Measurements from ENCODE around the gene MEGF6.
A peak's percentile ranks its signal among the peaks of the same experiment; 100 is the strongest.

MEGF6 gene

DNA sequence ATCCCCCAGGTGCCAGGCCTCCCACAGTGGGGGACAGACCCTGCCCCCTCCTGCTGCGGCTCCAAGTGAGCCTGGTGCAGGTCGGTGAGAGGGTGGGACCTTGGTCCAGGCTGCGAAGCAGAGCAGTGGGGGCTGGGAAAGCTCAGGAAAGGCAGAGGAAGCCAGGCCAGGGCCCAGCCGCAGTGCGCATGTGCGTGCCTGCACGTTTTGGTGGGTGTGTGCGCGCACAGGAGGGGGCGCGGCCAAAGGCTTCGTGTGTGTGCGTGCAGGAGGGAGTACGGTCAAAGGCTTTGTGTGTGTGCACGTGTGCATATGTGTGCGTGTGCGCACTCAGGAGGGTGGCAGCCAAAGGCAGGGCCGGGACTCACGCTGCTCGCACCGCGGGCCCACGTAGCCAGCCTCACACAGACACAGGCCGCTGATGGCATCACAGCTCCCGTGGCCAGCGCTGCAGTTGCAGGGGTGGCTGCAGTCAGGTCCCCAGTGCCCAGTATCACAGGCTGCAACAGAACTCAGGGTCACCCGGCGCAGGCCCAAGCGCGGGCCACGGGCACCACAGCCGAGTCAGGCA is 111.0 kb downstream of the MEGF6 start:
- no peak for DNase-seq

DNA sequence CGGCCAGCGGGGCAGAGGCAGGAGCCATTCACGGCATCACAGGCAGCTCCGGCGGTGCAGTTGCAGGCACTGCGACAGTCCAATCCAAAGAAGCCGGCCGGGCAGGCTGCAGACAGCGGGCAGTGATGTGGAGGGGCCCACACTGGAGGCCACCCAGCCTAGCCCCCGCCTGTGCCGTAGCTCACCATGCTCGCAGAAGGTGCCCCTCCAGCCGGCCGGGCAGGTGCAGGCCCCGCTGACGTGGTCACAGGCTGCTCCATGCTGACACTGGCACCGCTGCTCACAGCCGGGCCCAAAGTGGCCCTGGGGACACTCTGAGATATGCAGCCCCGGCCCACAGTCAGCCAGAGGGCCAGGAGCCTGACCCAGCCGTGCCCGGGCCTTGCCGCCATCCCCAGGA is 111.7 kb downstream of the MEGF6 start:
- no peak for DNase-seq

DNA sequence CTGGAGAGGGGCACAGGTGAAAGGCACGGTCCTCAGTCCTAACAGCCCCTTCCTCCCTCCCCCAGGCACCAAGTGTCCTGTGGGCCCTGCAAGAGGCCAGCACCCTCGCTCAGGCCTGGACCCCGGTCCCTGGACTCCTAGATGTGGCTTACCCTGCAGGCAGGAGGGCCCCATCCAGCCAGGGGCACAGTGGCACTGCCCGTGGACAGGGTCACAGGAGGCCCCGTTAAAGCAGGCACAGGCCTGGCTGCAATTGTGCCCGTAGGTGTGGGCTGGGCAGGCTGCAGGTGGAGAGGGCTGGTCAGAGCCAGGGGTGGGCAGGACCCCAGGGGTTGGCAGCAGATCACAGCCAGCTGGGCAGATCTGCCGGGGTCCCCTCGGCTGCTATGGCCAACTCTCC is 112.3 kb downstream of the MEGF6 start:
- no peak for DNase-seq

DNA sequence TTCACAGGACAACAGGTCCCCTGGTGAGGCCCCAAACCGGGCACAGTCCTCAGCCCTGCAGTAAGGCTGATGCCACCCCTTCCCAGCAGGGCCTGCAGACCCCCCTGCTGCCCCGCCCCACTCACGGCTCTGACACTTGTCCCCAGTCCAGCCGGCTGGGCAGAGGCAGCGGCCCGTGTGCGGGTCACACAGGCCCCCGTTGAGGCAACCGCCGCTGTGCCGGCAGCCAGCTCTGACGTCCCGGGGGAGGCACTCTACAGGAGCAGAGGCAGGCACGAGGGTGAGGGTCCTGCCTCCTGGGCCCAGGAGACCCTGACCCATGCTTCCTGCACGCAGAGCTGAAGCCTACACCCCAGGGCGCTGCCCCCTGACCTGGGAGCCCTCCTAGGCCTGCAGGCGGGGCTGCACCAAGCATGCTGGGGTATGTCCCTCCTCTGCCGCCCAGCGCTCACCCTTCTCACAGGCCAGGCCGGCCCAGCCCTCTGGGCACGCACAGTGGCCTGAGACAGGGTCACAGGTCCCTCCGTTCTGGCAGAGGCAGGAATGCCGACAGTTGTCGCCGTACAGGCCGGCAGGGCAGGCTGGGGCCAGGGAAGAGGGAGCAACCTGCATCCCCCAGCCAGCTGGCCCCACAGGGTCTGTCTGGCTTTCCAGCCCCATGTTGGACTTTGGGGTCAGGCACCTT is 112.9 kb downstream of the MEGF6 start:
- no peak for DNase-seq

DNA sequence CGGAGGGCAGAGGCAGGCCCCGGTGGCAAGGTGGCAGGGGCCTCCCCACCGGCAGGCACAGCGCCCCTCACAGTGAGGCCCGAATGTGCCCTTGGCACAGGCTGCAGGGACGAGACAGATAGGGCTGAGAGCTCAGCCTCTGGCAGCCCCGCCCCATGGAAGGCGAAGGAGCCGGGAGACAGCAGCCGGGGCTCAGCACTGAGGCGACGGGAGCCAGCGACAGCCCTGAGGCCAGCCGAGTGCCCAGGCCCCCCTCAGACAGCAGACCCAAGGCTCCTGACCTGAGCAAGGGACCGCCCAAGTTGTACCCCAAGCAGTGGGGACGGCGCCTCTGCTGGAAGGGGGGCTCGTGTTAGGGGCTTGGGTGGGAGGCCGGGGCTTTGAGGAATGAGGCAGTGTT is 113.8 kb downstream of the MEGF6 start:
- DNase-seq = no peak

DNA sequence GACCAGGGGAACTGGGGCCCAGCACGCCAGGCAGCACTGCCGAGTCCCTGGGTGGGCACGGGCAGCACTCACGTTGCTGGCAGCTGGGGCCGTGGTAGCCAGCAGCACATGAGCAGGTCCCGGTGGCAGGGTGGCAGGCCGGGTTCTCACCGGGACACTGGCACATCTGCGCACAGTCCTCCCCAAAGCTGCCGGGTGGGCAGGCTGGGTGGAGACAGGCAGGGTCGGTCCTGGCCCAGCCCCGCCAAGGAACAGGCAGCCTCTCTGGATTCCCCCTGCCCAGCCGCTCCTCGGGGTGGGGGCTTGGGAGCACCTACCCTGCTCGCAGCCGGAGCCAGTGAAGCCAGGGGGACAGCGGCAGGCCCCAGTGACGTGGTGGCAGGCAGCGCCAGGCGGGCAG is 114.4 kb downstream of the MEGF6 start:
- no peak for DNase-seq

DNA sequence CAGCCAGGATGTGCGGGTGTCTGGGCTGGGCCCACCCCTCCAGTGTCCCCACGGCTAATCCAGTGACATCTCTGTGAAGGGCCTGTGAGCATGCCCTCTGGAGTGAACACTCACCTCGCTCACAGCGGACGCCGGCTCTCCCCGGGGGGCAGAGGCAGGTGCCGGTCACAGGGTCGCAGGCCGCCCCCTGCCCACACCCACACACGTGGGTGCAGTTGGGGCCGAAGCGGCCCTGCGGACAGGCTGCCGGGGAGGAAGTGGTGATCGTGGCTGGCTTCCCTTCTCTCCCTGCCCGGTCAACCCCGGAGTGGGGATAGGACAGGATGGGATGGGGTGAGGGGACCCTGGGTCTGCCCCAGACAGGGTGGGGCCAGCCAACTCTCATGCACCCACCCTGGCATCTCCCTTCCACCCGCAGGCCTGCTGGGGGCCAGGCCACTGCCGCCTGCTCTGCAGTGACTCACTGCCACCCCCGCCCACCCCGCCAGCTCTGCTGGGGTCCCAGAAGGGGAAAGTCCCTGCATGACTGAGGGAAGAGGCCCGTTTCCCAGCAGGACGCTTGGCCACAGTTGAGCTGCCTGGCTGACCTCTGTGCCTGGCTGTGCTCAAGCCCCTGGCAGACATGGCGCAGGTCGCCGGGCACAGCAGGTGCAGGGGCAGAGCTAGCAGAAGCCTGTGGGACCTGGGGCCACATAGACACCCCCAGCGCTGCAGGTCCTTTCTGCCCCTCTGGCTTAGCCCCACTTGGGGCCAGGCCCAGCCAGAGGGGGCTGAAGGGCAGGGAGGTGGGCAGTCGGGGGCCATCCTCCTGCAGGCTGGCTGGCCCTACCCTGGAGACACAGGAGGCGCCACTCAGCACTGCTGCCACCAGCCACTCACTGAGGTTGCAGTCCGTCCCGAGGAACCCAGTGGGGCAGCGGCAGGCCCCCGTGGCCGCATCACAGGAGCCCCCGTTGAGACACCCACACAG is 115.2 kb downstream of the MEGF6 start:
- no peak for DNase-seq

DNA sequence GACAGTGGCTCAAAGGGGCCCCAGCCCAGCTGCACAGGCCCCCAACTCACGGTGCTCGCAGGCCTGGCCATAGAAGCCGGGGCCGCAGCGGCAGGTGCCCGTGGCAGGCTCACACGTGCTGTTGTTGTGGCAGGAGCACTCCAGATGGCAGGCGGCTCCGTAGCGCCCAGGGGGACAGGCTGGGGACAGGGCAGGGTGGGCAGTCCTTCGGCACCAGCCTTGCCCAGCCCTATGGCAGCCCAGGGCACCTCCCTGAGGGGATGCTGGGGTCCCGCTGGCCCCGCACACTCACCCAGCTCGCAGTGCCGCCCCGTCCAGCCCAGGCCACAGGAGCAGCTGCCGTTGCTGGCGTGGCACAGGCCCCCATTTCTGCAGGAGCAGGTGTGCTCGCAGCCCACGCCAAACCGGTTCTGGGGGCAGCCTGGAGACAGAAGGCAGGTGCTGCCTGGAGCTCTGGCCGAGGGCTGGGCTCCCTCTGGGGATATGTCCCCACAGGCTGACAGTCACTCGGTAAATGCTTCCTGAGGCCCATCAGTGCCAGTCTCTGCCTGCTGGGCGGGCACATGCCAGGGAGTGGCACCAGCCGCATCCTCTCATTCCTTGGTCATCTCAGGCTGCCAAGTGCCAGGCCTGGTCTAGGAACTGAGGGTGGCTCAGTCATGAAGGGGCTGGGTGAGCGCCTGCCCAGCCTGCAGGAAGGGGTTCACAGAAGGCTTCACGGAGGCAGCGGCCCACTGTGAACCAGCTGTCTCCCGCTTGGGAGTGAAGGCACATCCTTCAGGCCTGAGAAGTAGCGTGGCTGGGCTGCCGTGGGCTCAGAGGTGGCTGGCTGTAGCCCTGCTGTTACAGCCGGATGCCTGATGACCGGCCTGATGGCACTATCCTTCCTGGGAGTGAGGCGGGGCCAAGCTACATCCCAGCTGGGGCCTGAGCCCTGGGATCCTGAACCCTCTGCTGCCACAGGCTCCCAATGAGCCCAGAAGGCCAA is 116.7 kb downstream of the MEGF6 start:
- DNase-seq = peak; percentile 36

DNA sequence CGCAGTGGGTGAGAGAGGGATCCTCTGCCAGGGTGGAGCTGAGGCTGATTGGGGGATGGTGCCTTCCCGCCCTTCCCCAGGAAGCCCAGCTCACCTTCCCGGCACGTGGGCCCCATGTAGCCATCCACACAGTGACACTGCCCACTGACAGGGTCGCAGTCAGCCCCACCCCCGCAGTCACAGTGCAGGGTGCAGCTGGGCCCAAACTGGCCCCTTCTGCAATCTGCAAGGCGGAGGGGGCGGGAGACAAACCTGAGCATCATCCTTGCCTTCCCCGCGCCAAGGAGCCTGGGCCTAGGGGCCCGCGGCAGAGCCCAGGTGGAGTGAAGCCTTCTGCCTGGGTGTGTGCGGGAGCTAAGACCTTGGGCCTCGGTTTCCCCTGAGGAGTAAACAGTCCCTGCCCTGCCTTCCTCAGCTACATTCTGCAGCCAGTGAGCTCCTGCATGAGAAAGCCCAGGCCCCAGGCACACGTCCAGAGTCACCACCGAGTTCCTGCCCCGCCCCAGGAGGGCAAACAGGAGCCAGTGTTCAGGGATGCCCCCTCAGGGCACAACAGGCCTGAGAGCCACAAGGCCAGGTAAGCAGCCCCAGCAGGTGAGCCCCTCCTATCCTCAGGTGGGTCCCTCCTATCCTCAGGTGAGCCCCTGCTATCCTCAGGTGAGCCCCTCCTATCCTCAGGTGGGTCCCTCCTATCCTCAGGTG is 118.6 kb downstream of the MEGF6 start:
- DNase-seq = no peak

DNA sequence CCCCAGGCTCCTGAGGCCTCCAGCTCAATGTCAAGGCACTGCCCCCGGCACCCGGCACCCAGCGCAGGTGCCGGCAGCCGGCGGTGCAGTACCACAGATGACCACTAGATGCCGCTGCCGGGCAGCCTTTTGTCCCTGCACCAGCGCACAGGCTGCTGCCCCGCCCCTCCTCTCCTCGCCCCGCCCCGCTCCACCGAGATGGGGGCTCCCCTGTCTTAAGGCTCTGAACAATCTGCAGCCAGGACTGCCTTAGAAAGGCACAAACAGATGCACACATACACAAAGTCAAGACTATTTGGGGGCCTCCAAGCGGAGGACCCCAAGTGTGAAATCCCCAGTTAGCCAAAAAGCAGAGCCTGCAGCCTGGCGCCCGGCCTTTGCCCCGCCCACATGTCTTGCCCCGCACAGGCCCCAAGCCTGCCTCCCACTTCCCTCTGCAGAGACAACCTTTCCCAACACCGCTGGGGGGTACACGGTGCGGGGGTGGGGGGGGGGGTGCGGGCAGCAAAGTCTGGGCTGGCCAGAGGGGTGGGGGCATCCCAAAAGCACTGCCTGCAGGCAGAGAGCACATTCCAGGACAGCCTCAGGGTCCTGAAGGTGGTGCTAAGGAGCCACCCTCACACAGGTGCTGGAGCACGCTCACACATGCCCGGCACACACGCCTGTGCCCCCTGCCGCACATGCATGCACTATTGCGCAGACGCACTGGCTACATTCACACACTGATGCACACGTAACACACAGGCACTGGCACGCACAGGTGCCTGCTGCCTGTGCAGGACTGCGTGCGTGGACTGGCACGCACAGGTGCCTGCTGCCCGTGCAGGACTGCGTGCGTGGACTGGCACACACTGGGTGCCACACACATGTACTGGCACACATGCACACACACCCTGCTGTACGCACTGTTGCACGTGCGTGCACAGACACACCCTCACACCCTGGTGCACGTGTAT is 119.7 kb downstream of the MEGF6 start:
- DNase-seq = peak; percentile 63

DNA sequence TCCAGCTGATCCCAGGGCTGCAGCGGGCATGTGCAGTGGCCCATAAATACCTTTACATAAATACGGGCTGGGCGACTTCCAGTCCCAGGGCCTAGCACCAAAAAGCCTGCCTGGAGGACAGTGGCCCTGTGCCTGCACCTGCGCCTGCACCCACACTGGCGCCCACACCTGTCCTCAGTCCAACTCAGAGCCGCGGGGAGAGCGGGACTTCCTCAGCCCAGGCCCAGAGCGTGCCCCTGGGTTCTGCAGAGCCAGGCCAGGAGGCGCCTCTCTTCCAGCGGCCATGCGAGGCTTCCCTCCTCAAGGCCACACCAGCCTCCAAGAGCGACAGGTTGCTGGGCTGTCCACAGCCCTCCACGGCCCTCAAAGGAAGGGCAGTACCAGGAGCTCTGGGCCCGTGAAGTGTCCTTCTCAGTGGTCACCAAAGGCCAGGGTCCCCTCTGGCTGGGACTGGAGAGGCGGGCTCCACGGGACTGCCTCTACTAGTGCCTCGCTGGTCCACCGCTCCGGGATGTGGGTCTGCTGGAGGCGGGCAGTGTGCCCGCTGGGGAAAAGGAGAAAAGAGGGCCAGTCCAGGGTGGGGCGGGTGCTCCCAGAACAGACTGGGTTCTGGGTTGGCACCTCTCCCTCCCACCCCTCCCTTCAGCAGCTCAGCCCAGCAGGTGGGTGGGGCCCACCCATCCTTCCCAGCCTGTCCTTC is 121.1 kb downstream of the MEGF6 start:
- no peak for DNase-seq

DNA sequence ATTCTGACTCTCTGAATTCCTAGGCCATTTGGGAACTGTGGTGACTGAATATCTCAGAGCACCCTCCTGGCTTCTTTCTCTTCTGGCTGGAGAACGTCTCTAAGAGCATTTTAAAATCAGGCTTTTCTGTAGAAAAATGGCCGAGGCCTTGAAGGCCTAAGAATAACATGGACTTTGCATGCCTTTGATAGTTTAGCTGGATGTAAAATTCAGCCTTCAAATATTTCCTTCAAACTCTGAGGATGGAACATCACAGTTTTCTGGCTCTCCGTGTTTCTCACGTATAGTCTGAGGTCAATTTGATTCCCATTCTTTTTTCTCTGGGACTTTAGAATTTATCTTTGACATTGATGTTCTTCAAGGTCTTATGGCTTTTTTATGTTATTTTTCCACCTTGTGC is 122.9 kb downstream of the MEGF6 start:
- DNase-seq = no peak

DNA sequence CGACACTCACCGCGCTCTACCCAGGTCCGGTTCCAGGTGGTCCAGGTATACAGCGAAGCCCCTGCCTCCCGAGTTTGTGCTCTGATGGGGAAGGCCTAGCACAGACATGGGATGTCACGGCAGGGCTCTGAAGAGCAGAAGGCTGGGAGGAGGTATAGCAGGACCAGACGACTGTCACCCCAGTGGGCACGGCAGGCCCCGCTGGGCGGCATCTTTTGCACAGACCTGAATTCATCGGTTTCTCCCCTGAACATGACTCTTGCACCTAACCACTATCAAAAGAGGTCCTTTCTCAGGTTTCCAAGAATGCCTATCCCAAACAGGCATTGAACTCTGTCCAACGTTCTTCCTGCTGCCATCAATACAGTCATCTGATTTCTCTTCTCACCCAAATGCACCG is 126.3 kb downstream of the MEGF6 start:
- no peak for DNase-seq

DNA sequence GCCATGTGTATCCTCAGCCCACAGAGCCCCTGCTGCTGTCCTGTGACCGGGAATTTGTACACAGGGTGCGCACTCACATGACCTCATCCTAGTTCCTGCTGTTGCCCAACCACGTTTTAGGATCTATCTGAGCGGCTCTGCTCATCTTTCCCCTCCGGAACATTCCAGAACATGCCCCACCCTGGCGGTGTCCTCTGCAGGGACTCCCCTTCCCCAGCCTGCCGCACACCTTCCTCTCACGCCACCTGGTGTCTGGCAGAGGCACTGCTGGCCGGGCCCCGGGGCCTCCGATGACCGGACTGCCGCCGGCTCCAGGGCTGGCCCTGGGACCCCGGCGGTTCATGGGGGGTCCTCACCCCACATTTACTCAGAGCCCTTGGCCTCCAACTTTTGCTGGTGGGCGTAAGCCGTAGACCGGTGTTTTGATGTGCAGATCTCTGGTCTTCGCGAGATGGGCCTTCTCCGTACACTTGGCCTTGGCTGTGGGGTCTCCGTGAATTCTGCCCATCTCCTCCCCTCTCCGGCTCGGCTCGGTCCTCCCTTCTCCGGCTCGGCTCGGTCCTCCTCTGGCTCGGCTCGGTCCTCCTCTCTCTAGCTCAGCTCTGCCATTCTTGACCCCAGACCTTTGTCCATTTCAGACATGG is 127.4 kb downstream of the MEGF6 start:
- no peak for DNase-seq

DNA sequence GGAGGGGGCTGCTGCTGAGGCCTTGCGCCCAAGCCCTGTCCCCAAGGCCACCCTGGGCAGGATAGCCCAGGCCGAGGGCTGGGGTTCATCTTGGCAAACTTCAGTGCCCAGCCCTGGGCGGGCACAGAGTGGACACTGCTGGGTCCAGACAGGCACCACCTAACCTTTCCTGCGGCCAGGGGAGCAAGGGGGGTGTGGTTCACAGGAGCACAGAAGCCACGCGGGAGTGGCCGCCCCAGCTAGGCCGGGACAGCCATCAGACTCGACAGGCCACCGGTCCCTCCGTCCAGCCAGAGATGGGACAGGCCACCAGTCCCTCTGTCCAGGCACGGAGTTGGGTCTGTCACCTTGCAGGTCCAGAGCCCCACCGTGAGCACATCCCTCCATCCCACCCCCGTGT is 127.9 kb downstream of the MEGF6 start:
- no peak for DNase-seq

DNA sequence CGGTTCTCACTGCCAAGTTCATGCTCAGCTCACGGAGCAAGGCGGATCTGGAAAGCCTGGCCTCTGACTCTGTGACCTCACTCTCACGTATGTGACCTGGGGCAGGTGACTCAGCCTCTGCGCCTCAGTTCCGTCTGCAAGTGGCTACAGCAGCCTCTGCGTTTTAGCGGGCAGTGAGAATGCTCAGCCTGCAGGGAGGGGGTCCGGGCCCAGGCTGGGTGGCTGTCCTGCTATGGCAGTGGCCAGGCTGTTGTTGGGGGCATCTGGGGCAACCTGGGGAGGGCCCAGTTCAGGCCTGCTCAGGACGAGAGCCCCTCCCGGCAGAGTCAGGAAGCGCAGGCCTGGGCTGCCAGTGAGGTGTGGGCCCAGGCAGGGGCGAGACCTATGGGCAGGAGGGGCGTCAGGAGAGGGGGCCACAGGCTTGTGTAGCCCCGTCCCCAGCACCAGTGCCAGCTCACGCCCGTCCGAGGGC is 128.9 kb downstream of the MEGF6 start:
- DNase-seq = no peak

DNA sequence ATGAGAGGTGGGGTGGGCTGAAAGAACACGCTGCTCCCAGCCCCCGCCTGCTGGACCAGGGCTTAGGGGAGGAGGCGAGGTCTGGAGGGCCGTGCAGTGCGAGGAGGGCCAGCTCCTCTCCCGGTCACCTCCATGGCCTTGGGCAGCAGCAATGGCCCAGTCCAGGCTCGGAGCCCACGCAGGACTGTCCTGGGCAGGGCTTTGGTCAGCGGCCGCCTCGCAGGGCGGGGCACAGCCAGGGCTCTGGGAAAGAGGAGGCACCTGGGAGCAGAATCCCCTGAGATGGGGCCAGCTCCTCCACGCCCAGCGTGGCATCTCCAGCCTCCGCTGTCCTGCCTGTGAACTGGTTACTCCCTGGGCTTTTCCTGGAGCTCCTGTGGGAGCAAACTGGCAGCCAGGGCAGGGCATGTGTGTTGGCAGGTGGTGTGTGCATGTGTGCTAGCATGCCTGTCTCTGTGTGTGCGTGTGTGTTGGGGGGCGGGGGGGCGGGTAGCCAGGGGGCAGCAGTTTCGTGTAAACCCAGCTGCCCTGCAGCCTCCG is 129.4 kb downstream of the MEGF6 start:
- peak; percentile 13 for DNase-seq

DNA sequence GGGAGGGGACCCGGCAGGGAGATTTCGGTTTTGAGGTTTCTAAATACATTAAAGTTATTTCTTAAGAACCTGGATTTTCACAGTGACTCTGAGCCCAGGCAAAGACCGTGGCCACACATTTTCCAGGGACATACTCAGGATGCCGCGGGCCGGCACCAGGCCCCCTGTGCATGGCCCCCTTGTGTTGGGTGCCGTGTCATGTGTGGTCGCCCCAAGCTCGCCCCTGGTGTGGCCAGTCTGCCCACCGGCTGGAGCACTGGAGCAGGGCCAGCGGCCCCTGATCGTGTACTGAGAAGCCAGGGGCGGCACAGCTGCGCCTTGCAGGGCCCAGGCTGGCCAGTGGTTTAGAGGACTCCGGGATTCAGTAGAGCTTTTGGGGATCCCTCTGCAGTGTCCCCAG is 130.3 kb downstream of the MEGF6 start:
- DNase-seq = no peak

DNA sequence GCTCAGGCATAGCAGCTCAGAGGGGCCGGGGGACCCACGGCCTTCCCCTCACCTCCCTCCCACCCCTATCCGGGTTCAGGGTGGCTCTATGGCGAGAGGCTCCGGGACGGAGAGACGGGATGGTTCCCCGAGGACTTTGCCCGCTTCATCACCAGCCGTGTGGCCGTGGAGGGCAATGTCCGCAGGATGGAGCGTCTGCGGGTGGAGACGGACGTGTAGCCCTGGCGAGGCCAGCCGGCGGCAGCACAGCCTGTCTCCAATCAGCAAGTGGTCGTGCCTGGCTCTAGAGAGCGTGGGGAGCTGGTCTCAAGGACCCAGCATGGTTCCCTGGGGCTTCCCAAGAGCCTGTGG is 131.0 kb downstream of the MEGF6 start:
- DNase-seq = no peak
